ENCODE results near the gene KCNJ1. TPM values are rescaled to one million over a fixed set of nuclear protein-coding genes. Genes with fewer than 3 reads are reported as not detected.

The KCNJ1 gene
- total and polyA plus RNA-seq, 9 of the 15 experiments (the other 6 are each of a cell fraction or from before 2014, with no cell fraction given) = not detected

GRCh38 chr11:128800871-128801417, 66.2 kb downstream of the KCNJ1 start:
- no TSS peak for BruUV-seq (replicated peaks)
- no peak overlapping the region for H3K9ac ChIP-seq (ENCODE audit: insufficient read depth in 1 of 2, low read depth in 2 of 2, low read length in 2 of 2)
- CTCF ChIA-PET (ENCODE audit: low intra/inter-chr PET ratio) = no interaction called here

More at GRCh38 chr11:128800871-128801417, 66.2 kb downstream of the KCNJ1 start:
- Histone ChIP-seq H4K20me1 (replicated peaks; ENCODE audit: control insufficient read depth, insufficient read depth, low read length) (no peaks in the 10 kb centered on the region), H3K27me3 (ENCODE audit: control insufficient read depth in 2 of 2, insufficient read depth in 2 of 2, low read length in 2 of 2) (no peaks in the 10 kb centered on the region; a peak in 1 of 5 replicates), H3K9me1 (ENCODE audit: control insufficient read depth, insufficient read depth, low read length) (peaks cover 2% of the 10 kb centered on the region), H3K4me1 (replicated peaks in 1 of 2; ENCODE audit: control insufficient read depth in 2 of 2, insufficient read depth in 2 of 2, low read length in 2 of 2) (no peaks in the 10 kb centered on the region), H3K36me3 (ENCODE audit: control insufficient read depth, insufficient read depth, low read length) (no peaks in the 10 kb centered on the region), H2AFZ (ENCODE audit: low read depth, low read length) (no peak overlapping the region), H3K4me2 (ENCODE audit: insufficient read depth, low read length) (no peak overlapping the region), H3K27ac (ENCODE audit: extremely low read depth, low read depth, low read length) (no peak overlapping the region), H3K79me2 (ENCODE audit: control insufficient read depth, insufficient read depth, low read length) (no peaks in the 10 kb centered on the region), H3K9me3 (replicated peaks; ENCODE audit: control insufficient read depth, insufficient read depth, low read depth, low read length) (no peaks in the 10 kb centered on the region), H3K4me3 (no peak overlapping the region)
- no peak for DNase-seq (ENCODE audit: extremely low read depth in 1 of 4, low spot score in 3 of 4)
- under 1% methylated on average over 8 of the region's 8 CpGs for WGBS (ENCODE audit: insufficient coverage, low coverage, missing lambda C conversion rate)
- no peak for TF ChIP-seq MBD1 (CRISPR knock-in tag; IDR thresholded peaks at IDR 0.05)
- no peak for TF ChIP-seq ZNF3 (CRISPR knock-in tag; IDR thresholded peaks at IDR 0.05)
- no peak for TF ChIP-seq WHSC1 (IDR thresholded peaks at IDR 0.05; ENCODE audit: low read length)
- TF ChIP-seq ZNF668 (CRISPR knock-in tag; IDR thresholded peaks at IDR 0.05) = no peak
- TF ChIP-seq ZNF764 (CRISPR knock-in tag; IDR thresholded peaks at IDR 0.05; ENCODE audit: low read depth) = no peak
- no peak for TF ChIP-seq SRSF1 (IDR thresholded peaks at IDR 0.05; ENCODE audit: low read depth, low read length)
- no peak for TF ChIP-seq SMAD4 (CRISPR knock-in tag; conservative IDR thresholded peaks at IDR 0.05)
- TF ChIP-seq TAF7 (tag; IDR thresholded peaks at IDR 0.05) = no peak
- in situ Hi-C loops (cut with MboI) = no loop called here
- ATAC-seq = no peak
- no peak for FAIRE-seq
- POLR2A ChIA-PET = interaction anchor here (0.7 kb wide), 1 partner anchor 326 kb away, joined by 4 read pairs; no protein-coding TSS in a partner anchor
- intact Hi-C loops (cut with micrococcal nuclease) = no loop called here
